IPS-18c (cell line): ENCODE measurements around the gene NLRP5.
"Not testable (repeated sequence)": the region's sequence is repeated elsewhere in the genome, so short reads cannot be mapped to it uniquely, and the experiment has no call there.

Experiments
- H3K4me3 ChIP-seq: 2 replicates; pipeline ENCODE4 v1.7.0; 2013; ENCODE audit warnings: low read depth, mild to moderate bottlenecking, low read length, moderate library complexity; ENCODE audit not compliant: insufficient read depth
- H3K9me3 ChIP-seq: one replicate; pipeline ENCODE4 v1.6.1; 2013; ENCODE audit warnings: mild to moderate bottlenecking, low read length, moderate library complexity; ENCODE audit not compliant: control insufficient read depth, insufficient read depth

The NLRP5 gene

GRCh38 chr19:55986487-55986886 is at the start of gene NLRP5:
Gene NLRP5 (plus strand): TSS chr19:55986775.
- peaks cover 22% of the 10 kb centered on the region for H3K9me3 ChIP-seq

GRCh38 chr19:55939206-55939605 is 47.4 kb upstream of the NLRP5 start:
- no peak overlapping the region for H3K4me3 ChIP-seq
- H3K9me3 ChIP-seq: peaks cover 34% of the 10 kb centered on the region

More at GRCh38 chr19:55986487-55986886, at the start of gene NLRP5:
- H3K4me3 ChIP-seq: no peak within 1 kb of the TSS; the same call in 1 of the 2 replicates

GRCh38 chr19:55940306-55940705 is 46.3 kb upstream of the NLRP5 start:
- peaks cover 31% of the 10 kb centered on the region for H3K9me3 ChIP-seq

GRCh38 chr19:55947532-55947931 is 39.0 kb upstream of the NLRP5 start, which contains the start of gene NLRP8:
Gene NLRP8 (plus strand): TSS chr19:55947832.
- peaks cover 32% of the 10 kb centered on the region for H3K9me3 ChIP-seq
- peak within 1 kb of the TSS; percentile 1; the same call in 1 of the 2 replicates for H3K4me3 ChIP-seq

More at GRCh38 chr19:55940306-55940705, 46.3 kb upstream of the NLRP5 start:
- no peak overlapping the region for H3K4me3 ChIP-seq

- H3K9me3 ChIP-seq: peaks cover 29% of the 10 kb centered on the region
- not testable (repeated sequence) for H3K4me3 ChIP-seq
These were observed 36.0 kb upstream of the NLRP5 start for GRCh38 chr19:55950566-55950965.

GRCh38 chr19:55956431-55956830 is 30.1 kb upstream of the NLRP5 start:
- H3K9me3 ChIP-seq: peaks cover 29% of the 10 kb centered on the region
- H3K4me3 ChIP-seq: no peak overlapping the region

- peaks cover 26% of the 10 kb centered on the region for H3K9me3 ChIP-seq
- no peak overlapping the region for H3K4me3 ChIP-seq
These were observed 28.2 kb upstream of the NLRP5 start for GRCh38 chr19:55958356-55958755.

GRCh38 chr19:55959996-55960675 is 26.4 kb upstream of the NLRP5 start:
- H3K9me3 ChIP-seq: peaks cover 25% of the 10 kb centered on the region
- H3K4me3 ChIP-seq: no peak overlapping the region

GRCh38 chr19:55962186-55962585 is 24.4 kb upstream of the NLRP5 start:
- H3K9me3 ChIP-seq: peaks cover 13% of the 10 kb centered on the region

GRCh38 chr19:55973982-55974381 is 12.6 kb upstream of the NLRP5 start:
- H3K9me3 ChIP-seq: peaks cover 12% of the 10 kb centered on the region
- H3K4me3 ChIP-seq: no peak overlapping the region

More at GRCh38 chr19:55962186-55962585, 24.4 kb upstream of the NLRP5 start:
- no peak overlapping the region for H3K4me3 ChIP-seq

- H3K4me3 ChIP-seq: no peak overlapping the region
- peaks cover 14% of the 10 kb centered on the region for H3K9me3 ChIP-seq
These were observed 6.2 kb upstream of the NLRP5 start for GRCh38 chr19:55980415-55980814.

GRCh38 chr19:55985254-55985653 is 1.3 kb upstream of the NLRP5 start:
- H3K9me3 ChIP-seq: peaks cover 27% of the 10 kb centered on the region
- no peak overlapping the region for H3K4me3 ChIP-seq

GRCh38 chr19:55990831-55991230 is 4.3 kb downstream of the NLRP5 start:
- peaks cover 23% of the 10 kb centered on the region for H3K9me3 ChIP-seq

GRCh38 chr19:55993492-55993891 is 6.9 kb downstream of the NLRP5 start:
- Histone ChIP-seq H3K4me3 (no peak overlapping the region), H3K9me3 (peaks cover 23% of the 10 kb centered on the region)

More at GRCh38 chr19:55990831-55991230, 4.3 kb downstream of the NLRP5 start:
- H3K4me3 ChIP-seq: no peak overlapping the region

- H3K4me3 ChIP-seq: no peak overlapping the region
- H3K9me3 ChIP-seq: peaks cover 11% of the 10 kb centered on the region
These were observed 28.2 kb downstream of the NLRP5 start for GRCh38 chr19:56014765-56015164.

- Histone ChIP-seq H3K4me3 (no peak overlapping the region), H3K9me3 (peaks cover 7% of the 10 kb centered on the region)
These were observed 29.2 kb downstream of the NLRP5 start for GRCh38 chr19:56015756-56016155.

- H3K4me3 ChIP-seq: not testable (repeated sequence)
- peaks cover 18% of the 10 kb centered on the region for H3K9me3 ChIP-seq
These were observed 32.8 kb downstream of the NLRP5 start for GRCh38 chr19:56019325-56019724.

- not testable (repeated sequence) for H3K4me3 ChIP-seq
- peaks cover 22% of the 10 kb centered on the region for H3K9me3 ChIP-seq
These were observed 33.9 kb downstream of the NLRP5 start for GRCh38 chr19:56020355-56020975.
